Stimulated activated CD8-positive, alpha-beta memory T cell treated with anti-CD3 and anti-CD28 coated beads, Interleukin-4, amount 100 ng/mL, for 4 hours (primary cell): ENCODE results near the gene ANKIB1.
"Not testable (repeated sequence)": the region's sequence is repeated elsewhere in the genome, so short reads cannot be mapped to it uniquely, and the experiment has no call there.

Experiments
- DNase-seq, 2 donors: peaks; one replicate each; pipeline ENCODE4 v3.0.0-alpha.2; 2020; ENCODE audit warnings: low read depth in 2 of 2, low spot score in 1 of 2

Gene ANKIB1, protein sequence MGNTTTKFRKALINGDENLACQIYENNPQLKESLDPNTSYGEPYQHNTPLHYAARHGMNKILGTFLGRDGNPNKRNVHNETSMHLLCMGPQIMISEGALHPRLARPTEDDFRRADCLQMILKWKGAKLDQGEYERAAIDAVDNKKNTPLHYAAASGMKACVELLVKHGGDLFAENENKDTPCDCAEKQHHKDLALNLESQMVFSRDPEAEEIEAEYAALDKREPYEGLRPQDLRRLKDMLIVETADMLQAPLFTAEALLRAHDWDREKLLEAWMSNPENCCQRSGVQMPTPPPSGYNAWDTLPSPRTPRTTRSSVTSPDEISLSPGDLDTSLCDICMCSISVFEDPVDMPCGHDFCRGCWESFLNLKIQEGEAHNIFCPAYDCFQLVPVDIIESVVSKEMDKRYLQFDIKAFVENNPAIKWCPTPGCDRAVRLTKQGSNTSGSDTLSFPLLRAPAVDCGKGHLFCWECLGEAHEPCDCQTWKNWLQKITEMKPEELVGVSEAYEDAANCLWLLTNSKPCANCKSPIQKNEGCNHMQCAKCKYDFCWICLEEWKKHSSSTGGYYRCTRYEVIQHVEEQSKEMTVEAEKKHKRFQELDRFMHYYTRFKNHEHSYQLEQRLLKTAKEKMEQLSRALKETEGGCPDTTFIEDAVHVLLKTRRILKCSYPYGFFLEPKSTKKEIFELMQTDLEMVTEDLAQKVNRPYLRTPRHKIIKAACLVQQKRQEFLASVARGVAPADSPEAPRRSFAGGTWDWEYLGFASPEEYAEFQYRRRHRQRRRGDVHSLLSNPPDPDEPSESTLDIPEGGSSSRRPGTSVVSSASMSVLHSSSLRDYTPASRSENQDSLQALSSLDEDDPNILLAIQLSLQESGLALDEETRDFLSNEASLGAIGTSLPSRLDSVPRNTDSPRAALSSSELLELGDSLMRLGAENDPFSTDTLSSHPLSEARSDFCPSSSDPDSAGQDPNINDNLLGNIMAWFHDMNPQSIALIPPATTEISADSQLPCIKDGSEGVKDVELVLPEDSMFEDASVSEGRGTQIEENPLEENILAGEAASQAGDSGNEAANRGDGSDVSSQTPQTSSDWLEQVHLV

DNA sequence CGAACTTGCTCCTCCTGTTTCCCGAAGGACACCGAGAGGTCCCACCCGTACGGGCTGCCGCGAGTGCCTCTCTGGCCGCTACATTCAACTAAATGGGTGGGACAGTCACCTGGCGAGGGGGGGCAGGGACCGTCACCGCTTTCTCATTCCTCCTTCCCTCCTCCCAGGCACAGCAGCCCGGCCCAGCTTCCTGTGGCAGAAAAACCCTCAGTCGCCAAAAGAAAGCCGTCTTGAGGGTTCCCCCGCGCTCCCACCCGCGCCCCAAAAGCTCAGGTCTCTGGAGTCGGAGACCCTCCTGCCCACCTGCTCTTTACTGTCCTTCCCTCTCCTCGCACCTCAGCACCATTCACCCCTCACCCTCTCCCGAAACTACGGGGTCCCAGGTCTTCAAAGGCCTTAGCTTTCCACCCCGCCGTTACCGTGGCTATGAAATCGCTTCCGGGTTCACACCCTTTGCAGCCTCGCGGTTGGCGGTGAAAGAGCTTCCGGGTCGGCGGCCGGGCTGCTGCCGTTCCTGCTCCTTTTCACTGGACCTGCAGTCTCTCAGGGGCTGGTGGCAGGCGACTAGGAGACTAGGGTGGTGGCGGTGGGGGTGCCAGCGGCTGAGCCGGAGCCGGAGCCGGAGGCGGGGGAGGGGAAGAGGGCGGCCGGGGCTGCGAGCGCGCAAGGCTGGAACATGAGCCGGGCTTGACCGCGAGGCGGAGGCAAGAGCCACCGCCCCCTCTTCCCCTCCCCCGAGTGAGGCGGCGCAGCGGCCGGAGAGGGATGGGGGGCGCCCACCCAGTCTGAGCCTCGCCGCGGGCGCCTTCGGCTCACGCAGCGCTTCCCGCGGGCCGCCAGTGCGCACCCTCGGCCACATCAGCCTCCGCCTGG lies at the start of gene ANKIB1, which contains the start of gene KRIT1:
TSS of gene ANKIB1 (plus strand) at position 488 of the 873 bp plus-strand sequence. CDS start 49,005 bp downstream, outside the sequence.
TSS of gene KRIT1 (minus strand) at position 428 of the 873 bp plus-strand sequence. CDS start 3,779 bp downstream, outside the sequence.
- DNase-seq = peak; percentile 74 to 78

DNA sequence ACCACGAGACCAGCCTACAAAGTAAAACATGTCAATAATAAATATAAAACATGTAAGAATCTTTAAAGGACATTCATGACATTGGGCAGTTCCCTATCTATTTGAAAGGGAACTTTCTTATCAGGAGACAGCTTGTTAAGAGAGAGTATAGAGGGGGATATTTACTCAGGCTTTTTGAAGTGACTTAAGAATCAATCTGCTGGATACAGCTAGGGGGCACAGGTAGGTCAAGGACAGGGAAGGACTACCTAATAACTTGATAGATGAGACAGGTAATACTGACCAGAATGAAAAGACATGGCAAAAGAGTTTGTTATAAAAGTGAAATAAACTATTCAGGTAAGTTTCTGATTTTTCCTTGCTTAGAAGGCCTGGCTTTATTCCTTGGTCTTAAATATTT lies 45.0 kb upstream of the ANKIB1 start:
- DNase-seq = no peak

DNA sequence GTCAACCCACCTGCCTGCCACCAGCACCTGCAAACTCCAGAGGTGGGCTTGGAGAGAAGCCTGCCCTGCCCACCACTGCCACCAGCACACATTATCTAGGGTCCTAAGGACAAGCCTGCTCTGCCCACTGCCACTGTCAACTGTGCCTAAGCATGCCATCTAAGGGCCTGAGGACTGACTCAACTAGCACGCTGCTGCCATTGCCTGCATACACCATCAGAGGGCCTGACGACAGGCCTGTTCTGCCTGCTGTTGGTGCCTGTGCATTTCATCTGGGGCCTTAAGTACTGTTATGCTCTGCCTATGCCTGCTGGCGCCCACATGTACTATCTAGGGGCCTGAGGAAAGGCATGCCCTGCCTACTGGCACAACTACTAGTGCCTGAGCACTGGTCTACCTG lies 39.8 kb upstream of the ANKIB1 start:
- no peak for DNase-seq

DNA sequence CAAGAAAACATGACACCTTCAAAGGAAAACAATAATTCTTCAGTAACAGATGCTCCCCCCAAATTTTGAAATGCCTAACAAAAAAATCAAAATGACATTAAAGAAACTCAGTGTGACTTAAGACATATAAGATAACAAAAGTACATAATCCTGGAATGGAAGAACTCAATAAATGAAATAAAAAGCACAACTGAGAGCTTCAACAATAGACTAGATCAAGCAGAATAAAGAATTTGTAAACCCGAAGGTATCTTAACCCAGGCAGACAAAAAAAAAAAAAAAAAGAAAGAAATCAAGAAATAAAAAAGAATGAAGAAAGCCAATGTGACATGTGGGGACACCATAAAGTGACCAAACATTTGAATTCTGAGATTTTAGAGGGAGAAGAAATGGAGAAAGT lies 39.1 kb upstream of the ANKIB1 start:
- DNase-seq = no peak

DNA sequence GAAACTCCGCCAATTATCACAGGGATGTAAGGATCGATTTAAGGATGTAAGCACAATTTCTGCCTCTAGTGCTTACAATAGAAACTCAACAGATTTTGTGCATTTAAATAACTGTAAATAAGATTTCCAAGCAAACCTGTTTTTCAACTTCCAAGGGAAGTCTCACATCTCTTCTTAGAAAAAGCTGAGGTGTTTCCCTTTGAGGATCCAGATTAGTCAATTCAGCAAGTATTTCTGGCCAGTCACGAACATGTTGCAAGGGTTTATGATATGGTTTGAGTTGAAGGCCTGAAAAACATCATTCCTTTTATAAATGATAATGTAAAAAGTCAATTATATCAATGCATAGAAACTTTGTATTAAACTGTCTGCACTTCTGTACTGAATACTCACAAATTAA lies 24.0 kb upstream of the ANKIB1 start:
- no peak for DNase-seq

DNA sequence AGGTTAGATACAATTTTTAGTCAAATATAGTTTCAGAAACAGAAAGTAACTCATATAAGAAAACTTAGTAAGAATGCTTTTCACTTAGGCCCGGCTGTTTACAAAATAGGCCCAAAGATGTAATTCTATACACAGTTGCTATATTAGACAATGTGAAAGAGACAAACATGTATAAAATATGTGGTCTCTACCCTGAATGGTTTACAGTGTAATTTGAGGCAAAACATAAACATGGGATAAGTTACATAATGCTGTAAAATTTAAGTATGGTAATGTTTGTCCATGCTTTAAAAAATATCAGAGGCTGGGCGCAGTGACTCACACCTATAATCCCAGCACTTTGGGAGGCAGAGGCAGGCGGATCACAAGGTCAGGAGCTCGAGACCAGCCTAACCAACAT lies 18.8 kb upstream of the ANKIB1 start:
- no peak for DNase-seq

DNA sequence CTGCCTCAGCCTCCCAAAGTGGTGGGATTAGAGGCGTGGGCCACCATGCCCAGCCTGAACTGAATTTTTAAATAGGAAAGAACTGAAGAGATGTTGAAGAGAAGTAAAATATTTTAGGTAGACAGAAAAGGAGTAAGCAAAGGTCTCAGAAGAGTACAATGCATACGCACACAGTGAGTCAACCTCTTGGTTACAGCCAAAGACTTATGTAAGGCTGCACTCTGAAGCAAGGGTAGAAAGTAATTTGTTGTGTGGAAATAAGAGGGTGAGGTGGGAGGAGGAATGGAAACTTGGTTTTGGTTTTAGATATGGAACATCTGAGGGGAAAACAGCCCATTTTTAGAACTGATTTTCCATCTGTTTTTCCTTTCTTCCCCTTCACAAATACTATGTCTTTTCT lies 17.7 kb upstream of the ANKIB1 start:
- no peak for DNase-seq

DNA sequence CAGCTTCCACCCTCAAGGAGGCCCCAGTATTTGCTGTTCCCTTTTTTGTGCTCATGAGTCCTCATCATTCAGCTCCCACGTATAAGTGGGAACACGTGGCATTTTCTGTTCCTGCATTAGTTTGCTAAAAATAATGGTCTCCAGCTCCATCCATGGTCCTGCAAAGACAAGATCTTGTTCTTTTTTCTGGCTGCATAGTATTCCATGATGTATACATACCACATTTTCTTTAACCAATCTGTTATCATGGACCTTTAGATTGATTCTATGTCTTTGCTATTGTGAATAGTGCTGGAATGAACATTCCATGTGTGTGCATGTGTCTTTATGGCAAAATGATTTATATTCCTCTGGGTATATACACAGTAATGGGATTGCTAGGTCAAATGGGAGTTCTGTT lies 17.0 kb upstream of the ANKIB1 start:
- no peak for DNase-seq

DNA sequence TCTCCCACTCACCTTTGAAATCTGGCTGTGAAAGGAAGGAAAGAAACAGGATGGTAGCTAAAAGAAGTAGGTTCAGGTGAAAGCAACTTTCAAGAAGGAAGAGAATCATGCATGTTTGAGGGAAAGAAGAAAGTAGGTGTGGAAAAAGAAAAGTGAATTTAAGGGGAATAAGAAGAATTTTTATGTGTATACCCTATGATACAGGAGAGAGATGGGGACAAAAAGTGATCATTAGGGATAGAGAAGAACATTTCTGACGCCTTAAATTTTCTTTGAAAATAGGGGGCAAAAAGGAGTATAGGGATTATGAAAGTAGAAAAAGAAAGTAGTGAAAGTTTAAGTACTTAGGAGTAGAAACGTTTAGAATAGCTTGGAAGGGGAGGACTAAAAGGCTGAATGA lies 15.2 kb upstream of the ANKIB1 start:
- no peak for DNase-seq

DNA sequence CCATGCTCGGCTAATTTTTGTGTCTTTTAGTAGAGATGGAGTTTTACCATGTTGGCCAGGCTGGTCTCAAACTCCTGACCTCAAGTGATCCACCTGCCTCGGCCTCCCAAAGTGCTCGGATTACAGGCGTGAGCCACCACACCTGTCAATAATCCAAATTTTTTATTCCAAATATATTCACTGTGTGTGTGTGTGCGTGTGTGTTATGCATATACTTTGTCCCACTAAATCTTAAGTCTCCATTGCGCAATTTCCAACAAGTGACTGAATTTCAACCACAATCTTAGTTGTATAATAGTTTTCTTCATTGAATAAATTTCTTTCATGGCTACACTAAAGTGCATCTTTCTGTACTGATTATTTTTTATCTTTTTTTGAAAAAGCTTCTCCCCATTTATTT lies 2.8 kb upstream of the ANKIB1 start:
- DNase-seq = no peak

DNA sequence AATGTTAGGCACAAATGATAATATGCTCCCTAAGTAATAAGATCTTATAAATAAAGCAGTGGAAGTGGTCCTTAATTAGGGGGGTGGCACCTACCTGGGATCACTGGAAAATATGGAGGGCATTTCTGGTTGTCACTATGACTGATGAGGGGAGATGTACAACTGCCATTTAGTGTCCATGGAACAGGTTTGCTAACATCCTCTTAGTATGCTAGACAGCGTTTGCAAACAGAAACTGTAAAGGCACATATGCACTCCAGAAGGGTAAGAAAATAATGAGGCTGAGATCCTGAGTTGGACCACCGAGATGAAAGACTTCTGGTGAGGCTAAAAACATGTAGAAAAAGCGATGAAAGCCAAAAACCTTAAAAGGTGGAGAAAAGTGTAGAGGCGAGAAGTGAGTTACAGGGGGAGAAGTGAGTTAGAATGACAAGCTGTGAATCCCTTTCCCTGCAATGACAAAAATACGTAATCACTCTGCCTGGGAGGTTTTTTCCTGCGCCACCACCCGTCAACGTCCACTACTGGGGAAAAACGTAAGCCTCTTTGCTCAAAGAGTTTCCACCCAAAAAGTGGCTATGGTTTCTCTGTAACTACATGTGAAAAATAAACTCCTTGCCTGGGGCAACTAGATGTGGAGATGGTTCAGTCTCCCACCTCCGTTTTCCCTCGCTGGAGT lies 827 bp upstream of the ANKIB1 start:
- no peak for DNase-seq

DNA sequence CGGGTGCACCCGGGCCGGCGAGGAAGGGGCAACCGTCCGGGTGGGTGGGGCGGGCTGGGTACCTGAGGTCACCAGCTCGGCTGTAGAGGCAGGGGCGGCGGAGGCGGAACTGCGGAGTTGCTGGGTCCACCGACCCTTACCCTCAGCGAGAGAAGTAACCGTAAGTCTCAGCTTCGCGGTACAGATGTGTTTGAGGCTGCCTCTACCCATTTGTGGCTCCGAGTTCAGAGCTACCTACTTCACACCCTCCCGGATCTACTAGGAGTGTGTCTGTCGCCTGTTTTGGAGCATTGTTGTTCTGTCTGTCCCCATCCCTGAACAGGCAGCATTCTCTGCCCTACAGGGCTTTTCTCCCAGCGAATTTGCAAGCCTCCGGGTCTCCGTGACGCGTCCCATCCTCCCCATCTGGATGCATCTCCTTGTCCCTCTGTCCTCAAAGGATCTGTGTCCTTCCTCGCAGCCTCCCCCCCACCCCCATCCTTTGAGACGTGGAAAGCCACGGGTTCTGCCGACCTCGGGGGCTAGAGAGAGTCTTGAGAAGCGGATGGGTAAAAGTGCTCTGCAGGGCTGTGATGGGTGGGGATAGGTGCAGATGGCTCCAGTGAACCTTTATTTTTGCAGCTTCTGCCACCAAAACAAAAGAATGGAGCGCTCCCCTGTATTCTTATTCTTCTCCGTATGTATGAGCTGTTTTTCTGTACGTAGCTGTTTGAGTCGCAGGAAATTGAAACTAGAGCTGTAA lies 757 bp downstream of the ANKIB1 start:
- peak in 1 of 2 donors; percentile 6 for DNase-seq

DNA sequence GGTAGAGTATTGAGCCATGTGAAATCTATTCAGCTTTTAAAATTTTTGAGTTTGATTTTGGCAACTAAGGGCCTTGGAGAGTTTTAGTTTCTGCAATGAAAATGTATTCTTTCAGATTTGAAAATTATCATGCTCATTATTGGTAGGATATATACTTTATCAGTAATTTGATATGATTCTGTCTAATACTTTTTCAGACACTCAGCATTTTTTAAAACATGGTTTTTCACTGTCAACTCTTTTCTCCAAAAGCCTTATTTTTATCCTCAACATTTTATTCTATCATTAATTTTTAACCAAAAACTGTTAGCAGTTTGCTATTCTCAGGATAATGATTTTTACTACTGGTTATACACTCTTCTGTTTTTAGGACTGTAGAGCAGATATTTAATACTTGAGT lies 4.8 kb downstream of the ANKIB1 start:
- DNase-seq = no peak

DNA sequence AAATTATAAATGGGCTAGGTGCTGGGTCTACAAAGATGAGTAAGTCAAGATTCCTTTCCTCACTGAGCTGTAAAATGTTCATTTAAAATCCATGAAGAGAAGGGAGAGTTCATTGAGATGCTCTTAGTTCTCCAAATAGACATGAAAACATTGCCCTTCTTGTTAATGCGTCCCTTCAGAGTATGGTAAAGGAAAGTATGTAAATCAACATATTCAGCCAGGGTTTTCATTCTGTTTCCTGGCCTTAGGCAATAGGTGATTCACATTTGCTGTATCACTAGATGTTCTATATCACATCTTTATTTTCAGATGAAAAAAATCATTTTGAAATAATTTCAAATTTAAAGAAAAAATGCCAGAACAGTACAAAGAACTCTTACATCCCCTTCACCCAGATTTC lies 5.4 kb downstream of the ANKIB1 start:
- DNase-seq = no peak

DNA sequence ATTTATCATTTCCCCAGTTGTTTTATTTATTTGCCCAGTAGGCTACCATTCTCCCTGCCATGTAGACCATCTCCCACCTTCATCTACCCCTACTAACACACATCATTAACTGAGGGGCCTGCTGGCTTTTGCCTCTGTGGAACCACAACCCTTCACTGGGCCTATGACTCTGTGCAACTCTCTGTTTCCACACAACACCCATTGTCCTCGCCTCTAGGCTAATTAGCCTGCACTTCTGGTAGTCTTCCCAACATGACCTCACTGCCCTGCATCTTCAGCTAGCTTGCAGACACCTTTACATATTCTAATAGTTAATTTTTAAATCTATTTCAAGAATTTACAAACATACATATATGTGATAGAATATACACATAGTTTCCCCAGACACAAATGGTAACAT lies 7.5 kb downstream of the ANKIB1 start:
- no peak for DNase-seq

DNA sequence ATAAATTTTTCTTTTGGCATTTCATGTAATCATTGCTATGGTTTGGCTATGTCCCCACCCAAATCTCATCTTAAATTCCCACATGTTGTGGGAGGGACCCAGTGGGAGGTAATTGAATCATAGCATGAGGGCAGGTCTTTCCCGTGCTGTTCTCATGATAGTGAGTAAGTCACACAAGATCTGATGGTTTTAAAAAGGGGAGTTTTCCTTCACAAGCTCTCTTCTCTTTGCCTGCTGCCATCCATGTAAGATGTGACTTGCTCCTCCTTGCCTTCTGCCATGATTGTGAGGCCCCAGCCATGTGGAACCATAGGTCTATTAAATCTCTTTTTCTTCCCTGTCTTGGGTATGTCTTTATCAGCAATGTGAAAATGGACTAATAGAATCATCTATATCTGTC lies 9.0 kb downstream of the ANKIB1 start:
- not testable (repeated sequence) for DNase-seq

DNA sequence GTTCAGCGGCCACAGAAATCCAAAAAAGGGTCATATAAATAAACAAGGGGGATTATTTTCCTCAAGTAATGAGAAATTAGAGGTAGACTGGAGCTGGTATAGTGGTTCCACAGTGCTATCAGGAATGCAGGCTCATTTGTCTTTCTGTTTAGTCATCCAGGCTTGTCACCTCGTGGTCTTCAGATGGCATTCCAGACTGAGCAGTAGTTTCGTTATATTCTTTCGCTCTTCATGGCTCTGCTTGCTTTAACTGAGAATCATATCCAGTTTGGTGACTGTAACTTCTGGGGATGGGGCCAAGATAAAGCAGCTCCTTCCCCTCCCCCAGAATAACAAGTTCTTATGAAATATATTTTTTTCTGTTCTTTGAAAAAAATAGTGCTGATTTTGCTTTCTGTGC lies 9.5 kb downstream of the ANKIB1 start:
- no peak for DNase-seq

DNA sequence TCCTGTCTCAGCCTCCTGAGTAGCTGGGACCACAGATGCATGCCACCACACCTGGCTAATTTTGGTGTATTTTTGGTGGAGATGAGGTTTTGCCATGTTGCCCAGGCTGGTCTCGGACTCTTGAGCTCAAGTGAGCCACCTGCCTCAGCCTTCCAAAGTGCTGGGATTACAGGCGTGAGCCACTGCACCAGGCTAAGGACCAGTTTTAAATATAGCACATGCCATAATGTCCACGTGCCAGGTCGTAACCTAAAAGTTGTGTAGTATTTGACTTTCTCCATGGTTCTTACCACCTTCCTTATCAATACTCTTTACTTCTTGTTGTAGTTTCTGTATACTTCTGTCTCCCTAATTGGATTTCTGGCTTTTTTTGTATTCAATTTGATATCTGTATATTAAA lies 13.3 kb downstream of the ANKIB1 start:
- DNase-seq = no peak

DNA sequence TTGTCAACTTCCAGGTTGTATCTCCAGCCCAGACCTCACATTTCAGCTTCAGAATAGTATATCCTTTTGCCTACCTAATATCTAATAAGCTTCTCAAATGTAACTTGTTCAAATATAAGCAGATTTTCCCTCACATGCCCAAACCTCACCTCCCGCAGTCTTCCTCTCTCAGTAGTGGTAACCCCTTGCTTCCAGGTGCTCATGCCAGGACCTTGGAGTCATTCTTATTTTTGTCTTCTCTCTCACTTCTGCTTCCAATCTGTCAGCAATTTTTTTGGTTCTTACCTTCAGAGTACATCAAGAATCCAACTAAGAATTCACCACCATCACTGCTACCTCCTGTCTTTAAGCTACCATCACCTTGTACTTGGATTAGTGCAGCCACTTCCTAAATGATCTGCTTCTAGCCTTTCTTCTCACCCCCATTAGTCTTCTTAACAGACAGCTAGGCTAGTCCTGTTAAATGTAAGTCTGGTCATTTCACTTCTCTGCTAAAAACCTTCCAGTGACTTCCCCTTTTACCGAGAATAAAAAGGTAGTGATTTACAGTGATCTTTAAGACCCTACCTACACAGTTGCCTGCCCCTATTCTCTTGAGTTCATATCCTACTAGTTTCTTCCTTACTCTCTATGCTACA lies 14.0 kb downstream of the ANKIB1 start:
- DNase-seq = no peak
